HG03066 (cell line): ENCODE data around the gene ZNF609.

Source experiments
- ATAC-seq: cut with Tn5 transposase; IDR thresholded peaks from one replicate; pipeline ENCODE4 v1.9.1; 2021; ENCODE audit warnings: low read depth; ENCODE audit not compliant: unreplicated experiment

Gene ZNF609, protein sequence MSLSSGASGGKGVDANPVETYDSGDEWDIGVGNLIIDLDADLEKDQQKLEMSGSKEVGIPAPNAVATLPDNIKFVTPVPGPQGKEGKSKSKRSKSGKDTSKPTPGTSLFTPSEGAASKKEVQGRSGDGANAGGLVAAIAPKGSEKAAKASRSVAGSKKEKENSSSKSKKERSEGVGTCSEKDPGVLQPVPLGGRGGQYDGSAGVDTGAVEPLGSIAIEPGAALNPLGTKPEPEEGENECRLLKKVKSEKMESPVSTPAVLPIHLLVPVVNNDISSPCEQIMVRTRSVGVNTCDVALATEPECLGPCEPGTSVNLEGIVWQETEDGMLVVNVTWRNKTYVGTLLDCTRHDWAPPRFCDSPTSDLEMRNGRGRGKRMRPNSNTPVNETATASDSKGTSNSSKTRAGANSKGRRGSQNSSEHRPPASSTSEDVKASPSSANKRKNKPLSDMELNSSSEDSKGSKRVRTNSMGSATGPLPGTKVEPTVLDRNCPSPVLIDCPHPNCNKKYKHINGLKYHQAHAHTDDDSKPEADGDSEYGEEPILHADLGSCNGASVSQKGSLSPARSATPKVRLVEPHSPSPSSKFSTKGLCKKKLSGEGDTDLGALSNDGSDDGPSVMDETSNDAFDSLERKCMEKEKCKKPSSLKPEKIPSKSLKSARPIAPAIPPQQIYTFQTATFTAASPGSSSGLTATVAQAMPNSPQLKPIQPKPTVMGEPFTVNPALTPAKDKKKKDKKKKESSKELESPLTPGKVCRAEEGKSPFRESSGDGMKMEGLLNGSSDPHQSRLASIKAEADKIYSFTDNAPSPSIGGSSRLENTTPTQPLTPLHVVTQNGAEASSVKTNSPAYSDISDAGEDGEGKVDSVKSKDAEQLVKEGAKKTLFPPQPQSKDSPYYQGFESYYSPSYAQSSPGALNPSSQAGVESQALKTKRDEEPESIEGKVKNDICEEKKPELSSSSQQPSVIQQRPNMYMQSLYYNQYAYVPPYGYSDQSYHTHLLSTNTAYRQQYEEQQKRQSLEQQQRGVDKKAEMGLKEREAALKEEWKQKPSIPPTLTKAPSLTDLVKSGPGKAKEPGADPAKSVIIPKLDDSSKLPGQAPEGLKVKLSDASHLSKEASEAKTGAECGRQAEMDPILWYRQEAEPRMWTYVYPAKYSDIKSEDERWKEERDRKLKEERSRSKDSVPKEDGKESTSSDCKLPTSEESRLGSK (N-terminal part only)

GRCh38 chr15:64460206-64460723 is at the start of gene ZNF609:
TSS of gene ZNF609 (plus strand) at chr15:64460578. CDS start at chr15:64499420, 38,842 bp downstream.
- peak; percentile 49 for ATAC-seq

- no peak for ATAC-seq
Measured at GRCh38 chr15:64412216-64412615, 48.2 kb upstream of the ZNF609 start.

GRCh38 chr15:64422697-64423096 is 37.7 kb upstream of the ZNF609 start:
- no peak for ATAC-seq

DNA sequence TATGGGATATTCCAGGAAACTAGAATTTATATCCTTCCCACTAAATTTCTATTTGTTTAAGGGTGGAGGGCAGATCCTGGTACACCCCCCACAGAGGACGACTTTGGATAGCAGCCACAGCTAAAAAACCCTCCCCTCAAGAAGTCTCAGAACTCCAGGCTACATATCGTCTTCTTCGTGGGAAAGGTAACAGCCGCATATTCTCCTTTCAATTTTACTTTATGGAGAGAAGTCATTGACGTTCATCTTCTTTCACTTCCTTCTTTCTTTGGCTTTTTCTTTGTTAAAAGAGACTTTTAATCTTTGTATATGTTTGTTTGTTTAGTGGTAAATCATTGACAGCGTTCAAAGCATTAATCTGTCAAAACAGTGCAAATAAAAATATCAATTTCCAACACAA is 36.4 kb upstream of the ZNF609 start:
- no peak for ATAC-seq

DNA sequence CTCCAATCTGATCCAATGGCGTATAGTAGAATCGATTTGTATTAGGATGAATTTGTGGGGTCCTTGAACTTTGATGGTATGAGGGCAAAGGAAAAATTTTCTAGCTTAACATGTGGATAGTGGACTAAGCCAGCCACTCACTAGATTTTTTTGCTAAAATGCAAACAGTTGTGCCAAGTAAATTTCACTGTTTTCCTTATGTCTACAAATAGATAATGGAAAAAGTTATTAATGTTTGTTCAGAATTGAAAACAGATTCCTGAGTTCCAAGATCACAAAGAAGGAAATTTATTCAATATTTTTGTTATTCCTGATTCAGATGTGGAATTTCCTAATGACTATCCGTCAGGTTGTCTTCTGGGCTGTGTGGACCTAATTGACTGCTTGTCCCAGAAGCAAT is 35.2 kb upstream of the ZNF609 start:
- ATAC-seq: no peak

DNA sequence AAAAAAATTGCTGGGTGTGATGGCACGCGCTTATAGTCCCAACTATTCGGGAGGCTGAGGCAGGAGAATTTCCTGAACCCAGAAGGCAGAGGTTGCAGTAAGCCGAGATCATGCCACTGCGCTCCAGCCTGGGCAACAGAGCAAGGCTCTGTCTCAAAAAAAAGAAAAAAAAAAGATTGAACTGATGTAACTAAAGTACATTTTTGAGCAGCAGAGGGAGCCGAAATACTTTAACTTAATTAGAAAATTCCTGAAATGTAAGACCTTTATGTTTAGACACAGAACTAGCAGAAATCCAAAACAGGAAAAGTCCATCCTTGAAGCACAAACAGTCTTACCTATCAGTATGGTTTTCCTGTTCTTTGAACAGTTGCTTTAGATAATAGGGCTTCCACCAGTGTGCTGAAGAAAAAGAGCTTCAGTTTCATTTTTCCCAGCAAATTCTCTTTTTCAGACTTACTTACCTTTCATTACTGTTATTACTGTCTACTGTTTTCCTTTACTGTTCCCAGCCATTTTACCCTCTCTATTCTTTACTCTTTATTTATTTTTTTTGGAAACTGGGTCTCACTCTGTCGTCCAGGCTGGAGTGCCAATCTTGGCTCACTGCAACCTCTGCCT is 33.4 kb upstream of the ZNF609 start:
- ATAC-seq: no peak

GRCh38 chr15:64429448-64429847 is 30.9 kb upstream of the ZNF609 start:
- ATAC-seq: no peak

DNA sequence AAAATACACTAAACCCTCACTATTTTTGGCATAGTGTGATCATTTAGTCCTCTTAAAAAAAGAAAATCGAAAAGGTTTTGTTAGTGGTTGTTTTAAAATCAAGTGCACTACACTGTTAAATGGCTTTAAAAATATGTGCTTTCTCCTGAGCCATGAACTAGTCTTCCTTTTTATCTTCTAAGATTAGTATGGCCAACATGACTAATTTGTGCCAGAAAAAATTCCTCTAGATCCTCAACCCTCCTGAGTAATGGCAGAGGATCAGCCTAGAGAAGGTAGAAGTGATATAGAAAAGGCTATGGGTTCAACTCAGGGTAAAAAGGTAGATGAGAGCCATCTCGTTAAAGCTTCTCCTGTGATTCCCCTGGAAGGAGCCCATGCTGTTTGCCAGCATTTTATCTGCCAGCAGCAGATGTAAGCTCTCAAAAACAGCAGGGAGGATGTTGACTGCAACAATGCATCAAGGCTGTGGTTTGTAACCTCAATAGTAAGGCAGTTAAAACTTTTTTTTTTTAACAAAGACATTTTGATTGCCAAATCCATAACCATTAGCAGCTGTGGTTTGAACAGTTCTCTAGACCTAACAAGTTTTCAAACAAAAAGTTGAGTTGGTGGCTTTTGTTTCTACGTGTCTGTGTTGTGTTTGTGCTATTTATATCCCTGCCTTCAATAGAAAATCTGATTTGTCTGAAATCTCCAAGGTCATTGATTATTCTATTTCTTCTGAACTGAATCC is 30.2 kb upstream of the ZNF609 start:
- ATAC-seq: no peak

GRCh38 chr15:64437982-64438381 is 22.4 kb upstream of the ZNF609 start:
- ATAC-seq: no peak

DNA sequence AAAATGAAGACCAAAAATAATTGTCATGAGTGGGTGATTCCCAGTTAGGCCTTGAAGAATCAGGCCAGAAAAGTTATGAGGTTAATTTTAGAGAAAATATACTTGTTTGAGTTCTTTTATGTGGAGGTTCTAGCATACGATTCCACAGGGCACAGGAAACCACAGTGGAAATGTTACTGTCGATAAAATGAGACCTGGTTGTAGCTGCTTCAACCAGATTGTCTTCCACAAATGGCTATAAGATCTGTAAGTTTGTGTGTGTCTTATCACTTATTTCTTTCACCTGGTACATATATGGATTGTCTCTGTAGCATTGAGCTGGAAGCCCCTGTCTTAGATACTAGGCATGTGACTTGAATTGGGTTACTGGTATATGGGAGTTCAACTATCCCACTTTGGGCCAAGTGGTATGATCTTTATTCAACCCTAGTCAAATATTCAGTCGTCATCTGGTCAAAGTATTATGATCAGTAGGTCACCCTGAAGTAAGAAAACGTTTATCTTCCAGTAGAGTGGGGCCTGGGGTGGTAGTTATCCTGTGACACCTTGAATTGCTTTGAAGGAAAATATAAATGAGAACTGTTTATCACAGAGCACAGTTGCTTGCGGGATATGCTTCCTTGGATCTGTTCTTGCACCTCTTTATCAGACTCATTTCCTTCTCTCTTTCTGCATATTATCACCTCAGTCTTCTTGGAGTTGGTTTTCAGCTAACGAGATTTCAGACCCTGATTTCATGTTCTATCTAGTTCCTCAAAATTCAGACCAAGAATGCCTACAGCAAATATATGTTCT is 21.5 kb upstream of the ZNF609 start:
- no peak for ATAC-seq

DNA sequence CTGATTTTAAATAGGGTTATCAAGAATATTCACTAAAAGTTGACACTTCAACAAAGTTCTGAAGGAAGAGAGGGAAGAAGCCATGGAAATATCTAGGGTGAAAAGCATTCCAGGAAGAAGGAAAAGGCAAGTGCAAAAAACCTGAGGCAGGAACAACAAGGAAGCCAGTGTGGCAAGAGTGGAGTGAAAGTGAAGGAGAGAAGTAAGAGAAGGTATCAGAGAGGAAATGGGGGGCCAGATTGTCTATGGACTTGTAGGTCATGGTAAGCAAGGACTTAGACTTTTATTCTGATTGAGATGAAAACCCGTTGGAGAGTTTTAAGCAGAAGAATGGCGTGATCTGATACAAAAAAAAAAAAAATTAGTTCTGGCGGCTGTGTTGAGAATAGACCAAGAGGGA is 18.5 kb upstream of the ZNF609 start:
- no peak for ATAC-seq

DNA sequence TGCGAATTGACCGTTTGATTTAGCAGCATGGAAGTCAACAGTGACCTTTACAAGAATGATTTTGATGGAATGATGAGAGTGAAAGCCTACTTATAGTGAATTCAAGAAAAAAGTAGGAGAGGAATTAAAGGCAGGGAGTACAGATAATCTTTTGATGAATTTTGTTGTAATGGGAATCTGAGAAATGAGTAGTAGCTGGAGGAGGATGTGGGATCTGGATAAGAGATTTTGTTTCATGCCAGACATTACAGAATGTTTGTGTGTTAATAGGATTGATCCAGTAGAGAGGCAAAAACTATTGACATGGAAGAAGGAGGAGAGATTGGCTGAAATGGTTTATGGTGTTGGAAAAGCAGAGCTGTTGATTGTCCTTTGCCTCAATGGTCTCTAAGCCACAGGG is 17.4 kb upstream of the ZNF609 start:
- ATAC-seq: no peak

- ATAC-seq: no peak
Measured at GRCh38 chr15:64443747-64444621, 16.4 kb upstream of the ZNF609 start.

DNA sequence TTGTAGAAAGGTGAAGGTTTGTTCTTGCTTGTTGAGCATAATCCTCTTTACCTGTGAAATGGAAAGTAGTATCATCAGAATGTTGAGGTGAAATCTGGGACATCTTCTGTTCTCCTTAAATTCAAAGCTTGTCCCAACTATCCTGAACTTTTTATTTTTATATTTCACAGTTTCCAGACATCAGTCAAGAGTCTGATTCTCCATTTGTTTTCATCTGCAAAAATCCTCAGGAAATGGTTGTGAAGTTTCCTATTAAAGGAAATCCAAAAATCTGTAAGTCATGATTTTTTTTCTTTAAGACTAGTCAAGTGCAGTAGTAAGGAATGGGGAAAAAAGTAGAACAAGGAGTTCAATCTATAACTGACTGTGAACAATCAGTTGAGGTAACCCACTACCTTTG is 15.5 kb upstream of the ZNF609 start:
- ATAC-seq: no peak

DNA sequence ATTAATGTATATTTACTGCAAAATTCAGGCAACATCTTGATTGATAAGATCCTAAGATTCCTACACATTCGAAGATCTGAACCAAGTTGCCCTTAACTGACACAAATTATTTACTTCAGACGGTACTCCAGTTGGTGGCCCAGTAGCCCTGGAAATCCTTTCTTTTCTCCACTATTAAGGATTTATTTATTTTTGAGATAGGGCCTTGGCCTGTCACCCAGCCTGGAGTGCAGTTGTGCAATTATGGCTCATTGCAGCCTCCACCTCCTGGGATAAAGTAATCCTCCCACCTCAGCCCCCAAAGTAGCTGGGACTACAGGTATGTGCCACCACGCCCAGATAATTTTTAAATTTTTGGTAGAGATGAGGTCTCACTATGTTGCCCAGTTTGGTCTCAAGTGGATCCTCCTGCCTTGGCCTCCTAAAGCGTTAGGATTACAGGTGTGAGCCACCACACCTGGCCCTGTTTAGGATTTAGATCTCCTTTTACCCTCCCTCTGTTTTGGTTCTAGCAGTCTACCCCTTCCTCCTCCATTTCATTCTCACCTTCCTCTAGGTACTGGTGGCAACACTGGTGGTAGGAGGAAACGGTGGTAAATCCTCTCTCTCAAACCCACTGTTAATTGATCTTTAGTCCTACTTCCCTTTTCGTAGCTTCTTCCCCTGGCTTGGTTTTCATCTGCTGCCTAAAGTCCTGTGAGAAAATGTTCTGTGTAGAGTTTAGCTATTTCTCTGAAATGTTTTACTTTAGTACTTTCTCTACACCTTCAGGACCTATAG is 12.7 kb upstream of the ZNF609 start:
- ATAC-seq: no peak

DNA sequence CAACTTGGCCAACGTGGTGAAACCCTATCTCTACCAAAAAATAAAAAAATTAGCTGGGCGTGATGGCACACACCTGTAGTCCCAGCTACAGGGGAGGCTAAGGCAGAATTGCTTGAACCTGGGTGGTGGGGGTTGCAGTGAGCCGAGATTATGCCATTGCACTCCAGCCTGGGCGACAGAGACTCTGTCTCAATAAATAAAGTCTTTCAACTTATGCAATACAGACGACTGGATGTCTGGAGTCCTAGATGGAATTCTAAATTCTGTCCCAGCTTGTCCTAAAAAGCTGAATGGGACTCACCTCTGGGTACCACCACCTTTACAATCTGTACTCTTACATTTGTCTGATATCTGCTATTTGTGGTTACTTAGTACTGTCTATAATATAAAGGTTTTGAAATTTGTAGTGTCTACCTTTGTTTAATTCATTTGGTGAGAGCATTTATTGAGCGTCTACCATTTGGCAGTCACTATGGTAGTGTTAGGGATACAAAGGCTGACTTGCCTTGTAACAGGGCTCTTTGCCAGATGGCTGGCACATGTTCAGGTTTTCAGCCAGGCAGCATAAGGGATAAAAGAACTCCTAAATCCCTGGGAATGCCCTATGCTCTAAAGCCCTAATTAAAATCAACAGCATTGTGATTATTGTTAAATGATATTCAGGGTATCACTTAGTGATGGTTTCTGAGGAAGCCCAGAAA is 7.2 kb upstream of the ZNF609 start:
- no peak for ATAC-seq

GRCh38 chr15:64453689-64454037 is 6.7 kb upstream of the ZNF609 start:
- no peak for ATAC-seq
